ENCODE data around the gene CACNA1I.

CACNA1I gene

GRCh38 chr22:39669432-39669831 is 98.9 kb downstream of the CACNA1I start:
- no peak for TF ChIP-seq CTCF (IDR thresholded peaks at IDR 0.05; ENCODE audit: borderline replicate concordance, control extremely low read depth, extremely low read depth, insufficient read depth, missing control alignments)
- in situ Hi-C loops (cut with MboI; ENCODE audit: low sequenced_read_pairs, unreplicated experiment), result no loop called here
- no peak for DNase-seq (ENCODE audit: low spot score)

GRCh38 chr22:39671936-39672335 is 101.4 kb downstream of the CACNA1I start:
- TF ChIP-seq CTCF (IDR thresholded peaks at IDR 0.05; ENCODE audit: borderline replicate concordance, control extremely low read depth, extremely low read depth, insufficient read depth, missing control alignments), result no peak
- in situ Hi-C loops (cut with MboI; ENCODE audit: low sequenced_read_pairs, unreplicated experiment), result no loop called here
- no peak for DNase-seq (ENCODE audit: low spot score)

GRCh38 chr22:39674536-39674935 is 104.0 kb downstream of the CACNA1I start:
- no peak for DNase-seq (ENCODE audit: low spot score)
- in situ Hi-C loops (cut with MboI; ENCODE audit: low sequenced_read_pairs, unreplicated experiment), result no loop called here
- TF ChIP-seq CTCF (IDR thresholded peaks at IDR 0.05; ENCODE audit: borderline replicate concordance, control extremely low read depth, extremely low read depth, insufficient read depth, missing control alignments), result no peak

- no peak for DNase-seq (ENCODE audit: low spot score)
- TF ChIP-seq CTCF (IDR thresholded peaks at IDR 0.05; ENCODE audit: borderline replicate concordance, control extremely low read depth, extremely low read depth, insufficient read depth, missing control alignments), result no peak
- in situ Hi-C loops (cut with MboI; ENCODE audit: low sequenced_read_pairs, unreplicated experiment), result no loop called here
These were observed 105.4 kb downstream of the CACNA1I start for GRCh38 chr22:39675947-39676346.

GRCh38 chr22:39677967-39678366 is 107.4 kb downstream of the CACNA1I start:
- no peak for TF ChIP-seq CTCF (IDR thresholded peaks at IDR 0.05; ENCODE audit: borderline replicate concordance, control extremely low read depth, extremely low read depth, insufficient read depth, missing control alignments)
- no peak for DNase-seq (ENCODE audit: low spot score)
- in situ Hi-C loops (cut with MboI; ENCODE audit: low sequenced_read_pairs, unreplicated experiment), result no loop called here

- TF ChIP-seq CTCF (IDR thresholded peaks at IDR 0.05; ENCODE audit: borderline replicate concordance, control extremely low read depth, extremely low read depth, insufficient read depth, missing control alignments), result no peak
- DNase-seq (ENCODE audit: low spot score), result no peak
These were observed 108.4 kb downstream of the CACNA1I start for GRCh38 chr22:39678862-39679490.

More at GRCh38 chr22:39678862-39679490, 108.4 kb downstream of the CACNA1I start:
- in situ Hi-C loops (cut with MboI; ENCODE audit: low sequenced_read_pairs, unreplicated experiment), result no loop called here
